Measurements from ENCODE around the gene PRKN. TPM values are rescaled to one million over a fixed set of nuclear protein-coding genes. Genes with fewer than 3 reads are reported as not detected.
A peak's percentile ranks its signal among the peaks of the same experiment; 100 is the strongest.

PRKN gene
- 9.3 TPM for total RNA-seq

- peak; percentile 99 for DNase-seq (ENCODE audit: low spot score)
These were observed at the start of gene PRKN, which contains the start of gene PACRG for GRCh38 chr6:162727322-162728182. Gene PRKN (minus strand): TSS chr6:162727766. Gene PACRG (plus strand): TSS chr6:162727974.

GRCh38 chr6:162777091-162777490, 49.5 kb upstream of the PRKN start:
- DNase-seq (ENCODE audit: low spot score): no peak

GRCh38 chr6:162773996-162774395, 46.4 kb upstream of the PRKN start:
- no peak for DNase-seq (ENCODE audit: low spot score)

GRCh38 chr6:162772466-162772865, 44.9 kb upstream of the PRKN start:
- DNase-seq (ENCODE audit: low spot score): no peak

- no peak for DNase-seq (ENCODE audit: low spot score)
These were observed 43.4 kb upstream of the PRKN start for GRCh38 chr6:162770955-162771354.

GRCh38 chr6:162770136-162770535, 42.6 kb upstream of the PRKN start:
- no peak for DNase-seq (ENCODE audit: low spot score)

GRCh38 chr6:162753775-162754174, 26.2 kb upstream of the PRKN start:
- DNase-seq (ENCODE audit: low spot score): no peak

- no peak for DNase-seq (ENCODE audit: low spot score)
These were observed 23.8 kb upstream of the PRKN start for GRCh38 chr6:162751211-162751859.

GRCh38 chr6:162750776-162751175, 23.2 kb upstream of the PRKN start:
- DNase-seq (ENCODE audit: low spot score): no peak

- DNase-seq (ENCODE audit: low spot score): no peak
These were observed 9.4 kb upstream of the PRKN start for GRCh38 chr6:162736961-162737360.

- no peak for DNase-seq (ENCODE audit: low spot score)
These were observed 5.9 kb upstream of the PRKN start for GRCh38 chr6:162733489-162733888.

- DNase-seq (ENCODE audit: low spot score): no peak
These were observed 2.9 kb upstream of the PRKN start for GRCh38 chr6:162730502-162730901.

- DNase-seq (ENCODE audit: low spot score): no peak
These were observed 1.1 kb upstream of the PRKN start for GRCh38 chr6:162728706-162729105.

- no peak for DNase-seq (ENCODE audit: low spot score)
These were observed 631 bp upstream of the PRKN start for GRCh38 chr6:162728197-162728596.

GRCh38 chr6:162726947-162727321, 632 bp downstream of the PRKN start:
- no peak for DNase-seq (ENCODE audit: low spot score)

- DNase-seq (ENCODE audit: low spot score): no peak
These were observed 4.9 kb downstream of the PRKN start for GRCh38 chr6:162722633-162723032.

GRCh38 chr6:162722226-162722625, 5.3 kb downstream of the PRKN start:
- no peak for DNase-seq (ENCODE audit: low spot score)

- no peak for DNase-seq (ENCODE audit: low spot score)
These were observed 6.2 kb downstream of the PRKN start for GRCh38 chr6:162721404-162721687.

- DNase-seq (ENCODE audit: low spot score): no peak
These were observed 8.0 kb downstream of the PRKN start for GRCh38 chr6:162719528-162719927.

- no peak for DNase-seq (ENCODE audit: low spot score)
These were observed 12.0 kb downstream of the PRKN start for GRCh38 chr6:162715601-162716000.

- no peak for DNase-seq (ENCODE audit: low spot score)
These were observed 13.4 kb downstream of the PRKN start for GRCh38 chr6:162713974-162714780.

- DNase-seq (ENCODE audit: low spot score): no peak
These were observed 14.9 kb downstream of the PRKN start for GRCh38 chr6:162712694-162713093.

GRCh38 chr6:162711376-162711775, 16.2 kb downstream of the PRKN start:
- DNase-seq (ENCODE audit: low spot score): no peak

Data from mucosa of gallbladder (tissue), 1 donor.